HG03575 (cell line): ENCODE data around the gene OGFOD1.
"Not testable (repeated sequence)": the region's sequence is repeated elsewhere in the genome, so short reads cannot be mapped to it uniquely, and the experiment has no call there.

Experiments used
- ATAC-seq: cut with Tn5 transposase; IDR thresholded peaks from one replicate; pipeline ENCODE4 v1.9.1; 2021; ENCODE audit not compliant: unreplicated experiment, insufficient number of reproducible peaks, low FRiP score; ENCODE audit errors: extremely low read depth

OGFOD1 gene

DNA sequence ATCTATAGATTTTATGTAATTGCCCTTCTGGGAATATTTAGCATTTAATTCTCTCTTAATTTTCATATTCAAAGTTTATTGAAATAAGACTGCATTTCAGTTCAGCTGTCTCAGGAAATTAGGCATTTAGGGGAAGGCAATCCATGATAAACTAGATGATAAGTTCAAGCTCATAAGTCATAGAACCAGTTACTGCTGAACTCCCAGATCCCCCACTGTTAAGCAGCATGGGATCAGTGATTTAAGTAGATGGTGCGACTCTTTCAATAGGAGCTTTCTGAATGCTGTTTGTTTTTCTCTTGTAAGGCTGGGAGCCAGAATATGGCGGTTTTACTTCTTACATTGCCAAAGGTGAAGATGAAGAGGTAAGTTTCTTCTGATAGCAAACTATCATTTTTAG is 23.8 kb downstream of the OGFOD1 start:
- ATAC-seq = no peak

DNA sequence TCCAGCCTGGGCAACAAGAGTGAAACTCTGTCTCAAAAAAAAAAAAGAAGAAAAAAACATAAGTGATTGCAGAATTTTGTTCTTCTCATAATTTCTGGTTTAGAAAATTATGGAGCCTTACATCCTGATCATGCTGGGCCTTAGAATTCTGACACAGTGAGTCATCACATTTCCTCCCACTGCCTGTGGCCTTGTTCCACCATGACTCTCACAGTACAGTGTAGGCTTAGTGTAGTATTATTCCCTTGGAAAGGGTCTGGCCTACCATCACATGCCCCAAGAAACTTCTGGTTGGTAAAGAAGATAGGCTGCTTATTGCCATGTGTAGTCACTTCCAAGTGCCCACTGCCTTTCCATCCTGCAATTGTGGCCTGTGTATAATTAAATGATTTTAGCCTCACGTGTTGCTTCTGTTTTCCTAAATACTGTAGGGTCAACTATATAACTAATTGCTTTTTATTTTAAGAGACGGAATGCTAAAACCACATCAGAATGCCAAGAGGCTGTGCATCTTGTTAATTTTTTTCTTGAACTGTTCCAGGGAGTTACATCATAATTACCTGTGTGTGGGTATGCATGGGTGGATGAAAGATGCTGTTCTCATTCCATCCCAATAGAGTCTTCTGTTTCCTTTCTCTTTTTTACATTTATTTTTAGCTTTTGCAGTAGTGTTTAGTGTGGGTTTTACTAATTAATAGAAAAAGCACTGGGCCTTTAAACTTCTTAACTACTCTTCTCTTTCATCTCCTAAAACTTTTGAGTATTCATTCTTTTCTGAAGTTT is 25.9 kb downstream of the OGFOD1 start:
- no peak for ATAC-seq

DNA sequence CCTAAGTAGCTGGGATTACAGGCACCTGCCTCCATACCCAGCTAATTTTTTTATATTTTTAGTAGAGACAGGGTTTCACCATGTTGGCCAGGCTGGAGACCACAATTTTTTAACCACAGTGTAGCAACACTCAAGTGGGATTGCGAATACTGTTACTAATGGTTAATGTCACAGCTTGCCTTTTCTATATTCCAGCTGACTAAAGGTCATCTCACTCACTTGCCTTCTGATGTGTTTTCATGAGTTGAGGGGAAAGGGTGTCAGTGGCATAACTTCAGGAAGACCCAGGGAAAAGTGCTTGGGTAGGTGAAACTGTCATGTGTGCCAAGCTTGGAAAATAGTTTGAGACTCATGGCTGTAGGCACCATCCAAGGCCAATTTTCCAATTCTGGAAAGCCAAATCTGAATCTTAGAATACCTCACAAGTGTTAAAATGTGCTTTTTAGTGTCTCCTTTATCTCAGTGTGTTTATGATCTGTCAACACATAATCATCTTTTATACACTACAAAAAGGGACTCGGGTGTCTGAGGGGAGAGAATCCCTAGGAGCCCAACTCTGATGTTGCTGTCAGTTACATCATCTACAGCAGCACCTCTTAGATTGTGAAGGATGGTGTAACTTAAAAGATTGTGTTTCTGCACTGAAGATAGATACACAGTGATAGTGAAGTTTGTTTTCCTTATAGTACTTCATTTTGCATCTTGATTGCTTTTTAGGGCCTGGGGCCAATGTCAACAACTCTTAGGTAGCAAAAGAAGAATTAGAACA is 27.1 kb downstream of the OGFOD1 start:
- no peak for ATAC-seq

DNA sequence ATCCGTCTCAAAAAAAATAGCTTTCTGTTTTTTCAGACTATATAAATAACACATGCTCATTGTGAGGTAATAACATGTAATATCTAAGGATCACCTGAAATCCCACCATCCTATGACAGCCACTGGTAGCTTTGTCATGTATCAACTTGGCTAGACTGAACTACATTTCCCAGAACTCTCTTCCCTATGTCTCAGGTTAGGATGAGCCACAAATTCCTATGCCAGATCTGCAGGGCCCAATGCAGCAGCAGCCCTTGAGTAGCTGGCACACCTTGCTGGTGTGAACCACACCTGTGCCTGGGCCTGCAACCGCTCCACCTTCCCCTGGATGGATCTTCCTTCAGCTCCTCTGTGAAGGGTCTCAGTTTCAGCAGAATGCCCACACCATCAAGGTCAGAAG is 28.1 kb downstream of the OGFOD1 start:
- no peak for ATAC-seq

DNA sequence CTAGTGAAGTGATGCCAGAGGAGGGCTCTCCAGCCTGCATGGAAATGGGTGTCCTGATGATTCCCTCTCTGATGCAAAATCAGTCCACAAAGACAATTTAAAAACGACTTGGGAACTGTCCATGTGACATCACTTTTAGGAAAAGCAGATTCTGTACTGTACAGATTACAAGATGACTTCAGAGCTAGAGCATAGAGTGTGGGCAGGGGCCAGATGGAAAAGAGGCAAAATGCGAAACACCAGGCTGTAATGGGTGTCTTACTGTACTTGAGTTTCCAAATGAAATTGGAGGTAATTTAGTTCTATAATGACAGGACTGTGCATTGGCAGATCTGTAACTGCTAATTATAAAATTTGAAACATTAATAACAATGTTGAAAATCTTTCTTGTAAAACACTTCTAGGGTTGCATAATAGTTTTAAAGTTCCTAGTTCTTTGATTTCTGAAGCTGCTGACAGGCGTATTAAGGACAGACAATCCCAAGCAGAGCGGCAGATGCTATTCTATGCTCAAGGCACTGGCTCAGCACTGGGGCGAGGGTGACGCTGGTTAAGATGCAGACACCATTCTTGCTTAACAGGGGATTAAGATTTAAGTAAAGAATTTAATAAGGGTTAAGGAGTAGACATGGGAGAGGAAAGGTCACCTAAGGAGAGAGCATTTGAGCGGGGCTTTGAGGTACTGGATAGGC is 29.6 kb downstream of the OGFOD1 start:
- no peak for ATAC-seq

DNA sequence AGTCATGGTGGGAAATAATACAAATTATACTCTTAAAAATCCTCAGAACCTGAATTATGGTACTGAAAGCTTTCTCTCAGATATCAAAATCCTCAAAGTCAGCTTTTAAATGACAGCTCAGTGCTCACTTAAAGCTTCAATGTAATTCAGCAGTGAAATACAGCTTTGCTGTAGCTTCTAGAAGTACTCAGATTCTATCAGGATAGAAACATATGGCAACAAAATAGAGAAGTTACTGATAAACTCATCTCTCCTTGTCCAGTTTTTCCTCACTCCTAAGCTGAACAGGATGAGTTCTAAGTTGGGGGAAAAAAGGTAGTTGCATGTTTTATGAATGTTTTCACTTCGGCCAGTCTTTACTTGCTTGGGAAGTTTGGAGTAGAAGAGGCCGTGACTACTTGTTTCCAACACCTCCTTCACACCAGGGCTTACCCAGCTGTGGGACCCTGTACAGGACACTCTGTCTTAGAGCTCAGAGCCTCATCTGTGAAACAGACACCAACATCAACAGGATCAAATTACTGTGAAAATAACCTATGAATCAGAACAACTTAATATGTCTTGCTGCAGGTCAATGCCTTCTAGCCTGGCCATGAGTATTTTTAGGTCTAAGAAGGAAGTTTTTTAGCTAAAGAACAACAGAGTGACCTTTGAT is 30.2 kb downstream of the OGFOD1 start:
- no peak for ATAC-seq

DNA sequence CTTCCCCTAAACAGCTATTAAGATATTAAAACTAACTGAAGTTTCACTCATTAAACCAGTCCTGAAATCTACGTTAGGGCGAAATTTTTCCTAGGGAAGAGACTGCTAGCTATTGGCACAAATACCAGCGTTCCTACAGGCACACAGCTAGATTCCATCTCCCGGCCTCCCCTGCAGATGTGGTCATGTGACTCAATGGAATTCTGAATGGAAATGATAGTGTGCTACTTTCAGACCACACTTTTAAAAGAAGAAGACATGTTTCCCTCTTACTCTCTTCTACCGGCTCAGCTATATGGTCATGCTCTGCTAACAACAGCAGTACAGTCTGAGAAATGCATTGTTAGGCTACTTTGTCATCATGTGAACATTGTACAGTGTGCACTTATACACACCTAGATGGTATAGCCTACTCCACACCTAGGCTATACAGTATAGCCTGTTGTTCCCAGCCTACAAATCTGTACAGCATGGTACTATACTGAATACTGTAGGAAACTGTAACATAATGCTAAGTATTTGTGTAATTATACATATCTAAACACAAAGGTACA is 31.4 kb downstream of the OGFOD1 start:
- no peak for ATAC-seq

DNA sequence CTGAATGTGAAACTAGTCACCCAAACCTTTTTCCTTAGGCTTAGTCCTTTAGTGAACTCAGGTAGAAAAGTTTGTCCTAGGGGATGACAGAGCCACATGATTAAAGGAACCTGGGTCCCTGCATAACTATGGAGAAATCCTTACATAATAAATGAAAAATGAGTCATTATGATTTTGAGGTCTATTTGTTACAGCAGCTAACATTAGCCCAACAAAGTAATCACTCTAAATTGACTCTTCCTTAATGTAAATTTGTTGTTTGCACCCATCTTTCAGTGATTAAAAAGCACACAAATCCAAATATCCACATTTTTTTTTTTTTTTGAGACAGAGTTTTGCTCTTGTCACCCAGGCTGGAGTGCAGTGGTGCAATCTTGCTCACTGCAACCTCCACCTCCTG is 32.0 kb downstream of the OGFOD1 start:
- ATAC-seq = no peak

DNA sequence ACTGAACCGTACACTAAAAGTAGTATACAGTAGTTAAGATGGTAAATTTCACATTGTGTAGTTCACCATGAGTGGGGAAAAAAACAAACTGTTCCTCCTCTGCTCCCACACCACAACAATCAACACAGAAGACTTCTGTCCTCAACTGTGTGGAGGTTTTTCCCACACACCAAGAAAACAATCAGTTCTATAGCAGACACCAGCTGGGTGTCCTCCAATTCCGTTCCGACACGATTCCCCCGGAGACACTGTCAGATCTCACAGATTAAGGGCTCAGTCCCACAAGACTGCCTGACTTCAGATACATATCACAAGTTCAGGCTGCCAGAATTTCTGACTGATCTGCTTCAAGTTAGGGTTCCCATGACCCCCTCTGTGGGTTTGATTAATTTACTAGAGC is 36.7 kb downstream of the OGFOD1 start:
- ATAC-seq = no peak

DNA sequence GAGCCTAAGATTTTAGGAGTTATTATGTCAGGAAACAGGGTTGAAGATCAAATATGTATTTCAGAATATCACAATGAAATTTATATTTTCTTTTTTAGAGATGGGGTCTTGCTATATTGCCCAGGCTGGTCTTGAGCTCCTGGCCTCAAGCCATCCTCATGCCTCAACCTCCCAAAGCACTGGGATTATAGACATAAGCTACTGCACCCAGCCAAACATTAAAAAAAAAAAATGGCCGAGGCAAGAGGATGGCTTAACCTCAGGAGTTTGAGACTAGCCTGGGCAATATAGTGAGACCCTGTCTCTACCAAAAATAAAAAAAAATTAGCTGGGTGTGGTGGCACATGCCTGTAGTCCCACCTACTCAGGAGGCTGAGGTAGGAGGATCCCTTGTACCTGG is 37.5 kb downstream of the OGFOD1 start:
- ATAC-seq = not testable (repeated sequence)

DNA sequence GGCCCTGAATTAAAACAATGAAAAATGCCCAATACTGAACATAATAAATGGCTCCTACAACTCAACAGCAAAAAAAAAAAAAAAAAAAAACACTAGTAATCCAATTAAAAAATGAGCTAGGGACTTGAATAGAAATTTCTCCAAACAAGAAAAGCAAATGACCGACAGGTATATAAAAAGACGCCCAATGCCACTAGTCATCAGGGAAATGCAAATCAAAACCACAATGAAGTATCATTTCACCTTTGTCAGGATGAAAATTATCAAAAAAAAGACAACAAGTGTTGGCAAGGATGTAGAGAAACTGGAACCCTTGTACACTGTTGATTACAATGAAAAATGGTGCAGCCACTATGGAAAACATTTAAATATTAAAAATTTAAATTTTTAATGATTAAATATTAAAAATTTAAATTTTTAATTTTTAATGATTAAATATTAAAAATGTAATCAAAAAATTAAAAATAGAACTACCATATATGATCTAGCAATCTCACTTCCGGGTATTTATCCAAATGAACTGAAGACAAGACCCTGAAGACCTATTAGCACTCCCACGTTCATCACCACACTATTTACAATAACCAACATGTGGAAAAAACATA is 40.4 kb downstream of the OGFOD1 start:
- ATAC-seq = no peak

DNA sequence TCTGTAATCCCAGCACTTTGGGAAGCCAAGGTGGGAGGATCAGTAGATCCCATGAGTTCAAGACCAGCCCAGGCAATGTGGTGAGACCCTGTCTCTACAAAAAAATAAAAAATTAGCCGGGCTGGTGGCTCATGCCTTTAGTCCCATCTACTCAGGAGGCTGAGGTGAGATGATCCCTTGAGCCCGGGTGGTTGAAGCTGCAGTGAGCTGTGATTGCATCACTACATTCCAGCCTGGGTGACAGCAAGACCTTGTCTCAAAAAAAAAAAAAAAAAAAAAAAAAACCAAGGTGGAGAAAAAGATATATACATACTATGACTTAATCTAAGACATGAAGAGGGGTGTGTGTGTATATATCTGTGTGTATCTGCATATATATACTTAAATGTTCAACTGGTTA is 41.8 kb downstream of the OGFOD1 start:
- no peak for ATAC-seq

DNA sequence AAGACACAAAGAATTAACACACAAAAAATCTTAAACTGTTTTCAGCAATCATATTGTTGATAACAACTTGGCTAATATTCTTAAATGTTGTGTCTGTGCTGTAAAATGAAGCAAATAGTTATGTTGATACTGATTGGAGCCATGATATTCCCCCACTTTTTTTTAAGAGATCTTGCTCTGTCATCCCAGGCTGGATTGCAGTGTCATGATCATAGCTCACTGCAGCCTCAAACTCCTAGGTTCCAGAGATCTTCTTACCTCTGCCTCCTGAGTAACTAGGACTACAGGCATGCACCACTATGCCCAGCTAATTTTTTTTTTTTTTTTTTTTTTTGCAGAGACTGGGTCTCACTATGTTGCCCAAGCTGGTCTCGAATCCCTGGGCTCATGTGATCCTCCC is 42.5 kb downstream of the OGFOD1 start:
- ATAC-seq = no peak

DNA sequence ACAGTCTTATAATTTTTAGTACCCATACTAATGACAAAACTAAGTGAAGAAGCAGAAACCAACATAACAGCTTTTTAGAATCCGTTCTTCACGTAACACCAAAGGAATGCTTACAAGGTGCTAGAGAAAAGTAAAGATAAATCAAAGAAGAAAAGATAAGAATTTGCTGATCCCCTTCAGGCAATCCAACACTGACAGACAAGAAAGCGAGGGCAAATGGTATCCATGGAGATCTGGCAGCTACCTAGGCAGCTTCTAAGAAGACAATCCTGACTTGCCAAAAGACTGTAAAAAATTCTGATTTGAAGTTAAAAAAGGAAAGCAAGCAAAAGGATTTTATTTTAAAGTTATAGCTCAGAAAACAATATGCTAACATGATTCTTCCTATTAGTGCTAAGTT is 53.8 kb downstream of the OGFOD1 start:
- ATAC-seq = no peak

DNA sequence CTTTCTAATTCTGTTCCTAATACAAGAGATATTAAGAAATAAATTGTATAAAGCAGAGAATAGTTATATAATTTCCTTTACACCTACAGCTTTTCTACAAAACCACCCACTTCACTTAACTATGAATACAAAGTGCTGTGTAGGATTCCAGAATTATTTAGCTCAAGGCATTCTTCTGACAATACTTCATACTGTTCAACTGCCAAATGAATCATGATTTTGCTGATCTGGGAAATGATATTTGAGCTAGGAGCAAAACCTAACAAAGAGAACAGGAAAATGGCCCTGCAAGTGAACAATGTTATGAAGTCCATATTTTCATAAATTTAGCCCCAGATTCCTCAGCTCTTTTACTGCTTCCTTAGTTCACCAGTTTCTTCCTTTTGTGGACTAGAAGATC is 55.6 kb downstream of the OGFOD1 start:
- ATAC-seq = no peak

DNA sequence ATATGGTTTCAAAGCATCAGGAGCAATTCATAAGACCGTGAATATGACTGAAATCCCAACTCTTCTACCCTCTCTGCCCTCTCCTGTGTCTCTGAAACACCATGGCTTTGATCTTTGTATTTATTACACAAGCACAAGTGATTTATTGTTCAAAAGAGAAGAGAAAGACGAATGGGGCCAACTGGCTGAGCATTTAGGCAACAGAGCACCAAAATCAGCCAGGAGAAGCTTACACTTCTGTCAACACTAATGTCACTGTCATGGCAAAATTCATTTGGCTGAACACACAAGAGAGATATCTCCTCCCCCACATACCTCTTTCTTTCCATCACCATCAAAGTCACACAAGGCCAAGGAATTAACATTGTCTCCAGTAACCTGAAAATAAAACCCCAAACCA is 59.2 kb downstream of the OGFOD1 start:
- no peak for ATAC-seq

DNA sequence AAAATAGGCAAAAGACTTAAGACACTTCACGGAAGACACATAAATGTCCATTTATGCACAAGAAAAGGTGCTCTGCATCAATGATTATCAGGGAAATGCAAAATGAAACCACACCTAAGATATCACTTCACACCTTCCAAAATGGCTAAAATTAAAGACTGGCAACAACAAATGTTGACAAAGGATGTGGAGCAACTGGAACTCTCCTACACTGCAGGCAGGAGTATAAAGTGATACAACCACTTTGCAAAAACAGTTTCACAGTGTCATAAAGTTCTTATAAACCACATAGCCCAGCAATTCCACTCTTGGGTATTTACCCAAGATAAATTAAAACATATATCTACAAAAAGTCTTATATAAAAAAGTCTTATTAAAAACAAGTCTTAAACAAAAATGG is 60.7 kb downstream of the OGFOD1 start:
- no peak for ATAC-seq

DNA sequence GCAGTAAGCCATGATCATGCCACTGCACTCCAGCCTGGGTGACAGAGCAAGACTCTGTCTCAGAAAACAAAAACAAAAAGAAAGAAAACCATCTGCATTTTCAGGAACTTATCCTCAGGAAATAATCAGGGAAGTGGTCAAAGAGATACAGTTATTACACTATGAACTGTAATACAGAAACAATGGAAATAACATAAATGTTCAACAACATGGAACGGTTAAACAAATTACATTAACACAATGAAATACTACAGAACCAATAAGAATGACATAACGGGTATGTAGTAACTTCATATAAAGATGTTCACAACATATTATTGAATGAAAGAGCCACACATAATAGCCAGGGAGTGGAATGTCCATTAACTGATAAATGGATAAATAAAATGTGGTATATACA is 61.7 kb downstream of the OGFOD1 start:
- no peak for ATAC-seq

DNA sequence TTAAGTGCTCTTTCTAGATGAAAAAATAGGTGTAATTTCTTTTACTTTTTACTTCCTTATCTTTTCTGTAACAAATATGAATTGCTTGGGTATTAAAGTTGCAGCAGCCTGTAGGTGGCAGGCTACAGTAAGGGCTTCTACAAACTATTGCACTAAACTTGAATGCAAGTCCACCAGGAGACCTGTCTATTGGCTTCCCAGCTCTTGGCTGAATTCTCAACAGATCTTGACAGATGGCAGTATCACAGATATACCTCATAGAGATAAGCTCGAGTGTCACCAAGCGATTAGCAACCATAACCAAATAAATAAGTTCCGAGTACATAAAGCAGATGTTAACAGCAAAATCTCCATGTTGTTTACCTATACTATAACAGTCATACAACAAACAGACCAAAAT is 62.6 kb downstream of the OGFOD1 start:
- ATAC-seq = no peak
